H1 (cell line): ENCODE measurements around the gene PPM1N. TPM values are rescaled to one million over a fixed set of nuclear protein-coding genes. Genes with fewer than 3 reads are reported as not detected.

Experiments used
- EP300 ChIP-seq, 2 experiments: IDR thresholded peaks; 1 replicate in 1 of 2; 2 replicates in 1 of 2; pipeline ENCODE4 v1.6.1; 2011 to 2012; ENCODE audit warnings: low read depth in 2 of 2, low read length in 2 of 2, mild to moderate bottlenecking in 2 of 2, borderline replicate concordance in 1 of 2, inconsistent platforms in 1 of 2, moderate library complexity in 1 of 2
- FOSL1 ChIP-seq: IDR thresholded peaks from 2 replicates; pipeline ENCODE4 v1.6.1; 2011; ENCODE audit warnings: mild to moderate bottlenecking, low read depth, low read length, moderate library complexity; ENCODE audit not compliant: insufficient read depth
- PHF8 ChIP-seq: fragments of 200-600 bp; sonication (generic); conservative IDR thresholded peaks from 2 replicates; pipeline ENCODE4 v1.7.1; 2012; ENCODE audit warnings: low read depth, mild to moderate bottlenecking, inconsistent platforms, low read length, moderate library complexity
- RNF2 ChIP-seq: fragments of 200-900, 300-1000 bp; sonication (generic); IDR thresholded peaks from 2 replicates; pipeline ENCODE4 v1.7.1; 2016; ENCODE audit warnings: borderline replicate concordance, low read depth, mild to moderate bottlenecking, antibody characterized with exemption, low read length; ENCODE audit not compliant: poor library complexity, severe bottlenecking; ENCODE audit errors: missing control alignments
- SIN3A ChIP-seq, 2 experiments: IDR thresholded peaks in 1 of 2; conservative IDR thresholded peaks in 1 of 2; 2 replicates each; pipeline ENCODE4 v1.6.1; 2011 to 2012; ENCODE audit warnings: low read length in 2 of 2, improper control_type of control experiment in 1 of 2, low read depth in 1 of 2, mild to moderate bottlenecking in 1 of 2
- TBP ChIP-seq: IDR thresholded peaks from 2 replicates; pipeline ENCODE4 v1.6.1; 2011; ENCODE audit warnings: low read depth, low read length, improper control_type of control experiment
- ZNF274 ChIP-seq: IDR thresholded peaks from 2 replicates; pipeline ENCODE4 v1.7.0; 2012; ENCODE audit warnings: low read length, borderline replicate concordance; ENCODE audit errors: extremely low read depth
- polyA plus RNA-seq, 7 experiments: library from polyadenylated mRNA; depleted of rRNA in 3 of 7; stranded (reverse) in 5 of 7; unstranded in 2 of 7; fragments of >200 nt in 5 of 7; fragments of 200-250 nt in 2 of 7; gene quantifications; 1 replicate in 5 of 7; 2 replicates in 1 of 7; 4 replicates in 1 of 7; pipeline versions ENCODE4 v1.2.1 to v1.2.3, GENCODE V29; 2011 to 2013; ENCODE audit warnings: missing spikeins in 2 of 7, mixed read lengths in 2 of 7
- total RNA-seq: library from RNA; stranded (reverse); fragmentation: NEBNext Ultra II Directional; extraction: Animal tissue kit (Norgen Biotek cat#: 25700); gene quantifications from 2 replicates; pipeline ENCODE4 v1.2.1, GENCODE V29; 2021
- TF ChIP-seq, protein P1 (sequence below): IDR thresholded peaks from 2 replicates; pipeline ENCODE4 v1.6.1; 2011; ENCODE audit warnings: low read length, improper control_type of control experiment
- TF ChIP-seq, protein P2 (sequence below): IDR thresholded peaks from 2 replicates; pipeline ENCODE4 v1.6.1; 2012; ENCODE audit warnings: low read length, inconsistent platforms

The PPM1N gene
- total and polyA plus RNA-seq, 2 of the 8 experiments (the other 6 are each of a cell fraction or from before 2014, with no cell fraction given): 12.2 to 14.4 TPM

DNA sequence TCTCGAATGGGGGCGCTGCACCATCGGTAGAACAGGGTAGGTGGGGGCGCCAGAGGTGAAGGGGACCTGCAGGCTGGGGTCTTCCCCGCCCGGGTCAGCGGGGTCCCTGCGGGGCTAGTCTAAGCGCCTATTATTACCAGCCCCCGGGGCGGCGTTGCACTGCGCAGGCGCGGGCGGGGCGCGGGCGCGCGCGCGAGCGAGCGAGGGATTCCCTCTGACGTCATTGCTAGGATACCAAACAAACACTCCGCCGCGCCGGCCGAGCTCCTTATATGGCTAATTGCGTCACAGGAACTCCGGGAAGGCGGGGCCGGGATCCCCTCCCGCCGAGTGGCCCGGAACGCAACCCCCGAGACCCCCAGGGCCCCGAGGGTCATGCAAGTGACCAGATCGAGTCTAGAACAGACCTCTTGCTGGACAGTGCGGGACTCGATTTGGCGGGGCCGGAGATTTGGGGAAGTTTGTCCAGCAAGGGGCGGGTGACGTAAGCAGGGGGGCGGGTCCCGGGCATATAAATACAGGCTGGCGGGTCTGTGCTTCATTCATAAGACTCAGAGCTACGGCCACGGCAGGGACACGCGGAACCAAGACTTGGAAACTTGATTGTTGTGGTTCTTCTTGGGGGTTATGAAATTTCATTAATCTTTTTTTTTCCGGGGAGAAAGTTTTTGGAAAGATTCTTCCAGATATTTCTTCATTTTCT lies 30.6 kb upstream of the PPM1N start, which contains the start of gene FOSB (continued):
- TF ChIP-seq, protein P1, sequence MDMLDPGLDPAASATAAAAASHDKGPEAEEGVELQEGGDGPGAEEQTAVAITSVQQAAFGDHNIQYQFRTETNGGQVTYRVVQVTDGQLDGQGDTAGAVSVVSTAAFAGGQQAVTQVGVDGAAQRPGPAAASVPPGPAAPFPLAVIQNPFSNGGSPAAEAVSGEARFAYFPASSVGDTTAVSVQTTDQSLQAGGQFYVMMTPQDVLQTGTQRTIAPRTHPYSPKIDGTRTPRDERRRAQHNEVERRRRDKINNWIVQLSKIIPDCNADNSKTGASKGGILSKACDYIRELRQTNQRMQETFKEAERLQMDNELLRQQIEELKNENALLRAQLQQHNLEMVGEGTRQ: no peak
- TF ChIP-seq RNF2: no peak
- peak; percentile 70 to 84; a peak in 3 of 4 replicates for TF ChIP-seq SIN3A (conservative IDR thresholded peaks at IDR 0.05 in 1 of 2, IDR thresholded peaks at IDR 0.05 in 1 of 2; ENCODE audit: low read depth in 1 of 2, low read length in 2 of 2)
- no peak; the same call in 1 of the 2 replicates for TF ChIP-seq PHF8
- peak in 1 of 2 experiments; percentile 13; a peak in 1 of 3 replicates for TF ChIP-seq EP300 (IDR thresholded peaks at IDR 0.05; ENCODE audit: borderline replicate concordance in 1 of 2, low read depth in 2 of 2, low read length in 2 of 2)
- TF ChIP-seq ZNF274: no peak
- TF ChIP-seq FOSL1: peak; percentile 53; the same call in 1 of the 2 replicates
- TF ChIP-seq TBP: peak; percentile 95
- TF ChIP-seq, protein P2, sequence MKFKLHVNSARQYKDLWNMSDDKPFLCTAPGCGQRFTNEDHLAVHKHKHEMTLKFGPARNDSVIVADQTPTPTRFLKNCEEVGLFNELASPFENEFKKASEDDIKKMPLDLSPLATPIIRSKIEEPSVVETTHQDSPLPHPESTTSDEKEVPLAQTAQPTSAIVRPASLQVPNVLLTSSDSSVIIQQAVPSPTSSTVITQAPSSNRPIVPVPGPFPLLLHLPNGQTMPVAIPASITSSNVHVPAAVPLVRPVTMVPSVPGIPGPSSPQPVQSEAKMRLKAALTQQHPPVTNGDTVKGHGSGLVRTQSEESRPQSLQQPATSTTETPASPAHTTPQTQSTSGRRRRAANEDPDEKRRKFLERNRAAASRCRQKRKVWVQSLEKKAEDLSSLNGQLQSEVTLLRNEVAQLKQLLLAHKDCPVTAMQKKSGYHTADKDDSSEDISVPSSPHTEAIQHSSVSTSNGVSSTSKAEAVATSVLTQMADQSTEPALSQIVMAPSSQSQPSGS: peak; percentile 91
